NCI-H748 (cell line): Measurements from ENCODE around the gene PLXNB3.
"Not testable (repeated sequence)": the region's sequence is repeated elsewhere in the genome, so short reads cannot be mapped to it uniquely, and the experiment has no call there.

Experiments used
- DNase-seq: peaks from one replicate; lab custom pipeline; 2025; ENCODE audit not compliant: unreplicated experiment; lab: John Stamatoyannopoulos, UW

PLXNB3 gene

GRCh38 chrX:153763989-153764755 is at the start of gene PLXNB3:
PLXNB3 (plus strand) TSS chrX:153764249; CDS start chrX:153765536, 1,287 bp downstream.
- peak; percentile 79 for DNase-seq

- DNase-seq: no peak
These were observed 49.8 kb upstream of the PLXNB3 start for GRCh38 chrX:153714256-153714655.

- DNase-seq: no peak
These were observed 46.6 kb upstream of the PLXNB3 start for GRCh38 chrX:153717445-153717844.

GRCh38 chrX:153719238-153719637 is 44.8 kb upstream of the PLXNB3 start:
- DNase-seq: no peak

- DNase-seq: no peak
These were observed 44.3 kb upstream of the PLXNB3 start for GRCh38 chrX:153719701-153720100.

GRCh38 chrX:153722704-153723350 is 41.2 kb upstream of the PLXNB3 start:
- DNase-seq: no peak

GRCh38 chrX:153723351-153724251 is 40.4 kb upstream of the PLXNB3 start:
- DNase-seq: peak; percentile 69

GRCh38 chrX:153724252-153725038 is 39.6 kb upstream of the PLXNB3 start, which contains the start of the genes ABCD1 and BCAP31:
ABCD1 (plus strand) TSS chrX:153724856; CDS start chrX:153725267, 411 bp downstream.
BCAP31 (minus strand) TSS chrX:153724387; CDS start chrX:153723244, 1,143 bp downstream.
- peak; percentile 94 for DNase-seq

- DNase-seq: peak; percentile 37
These were observed 38.8 kb upstream of the PLXNB3 start for GRCh38 chrX:153725039-153725831.

GRCh38 chrX:153725832-153726285 is 38.2 kb upstream of the PLXNB3 start:
- no peak for DNase-seq

GRCh38 chrX:153726286-153727122 is 37.5 kb upstream of the PLXNB3 start:
- DNase-seq: no peak

GRCh38 chrX:153727123-153727931 is 36.7 kb upstream of the PLXNB3 start:
- DNase-seq: no peak

- DNase-seq: no peak
These were observed 36.0 kb upstream of the PLXNB3 start for GRCh38 chrX:153728095-153728494.

- no peak for DNase-seq
These were observed 35.0 kb upstream of the PLXNB3 start for GRCh38 chrX:153728951-153729631.

- not testable (repeated sequence) for DNase-seq
These were observed 33.9 kb upstream of the PLXNB3 start for GRCh38 chrX:153730115-153730514.

- DNase-seq: no peak
These were observed 32.8 kb upstream of the PLXNB3 start for GRCh38 chrX:153731117-153731844.

GRCh38 chrX:153731845-153732215 is 32.2 kb upstream of the PLXNB3 start:
- DNase-seq: no peak
